ENCODE results near the gene CLCF1.
A peak's percentile ranks its signal among the peaks of the same experiment; 100 is the strongest.
"Not testable (repeated sequence)": the region's sequence is repeated elsewhere in the genome, so short reads cannot be mapped to it uniquely, and the experiment has no call there.

Gene CLCF1

DNA sequence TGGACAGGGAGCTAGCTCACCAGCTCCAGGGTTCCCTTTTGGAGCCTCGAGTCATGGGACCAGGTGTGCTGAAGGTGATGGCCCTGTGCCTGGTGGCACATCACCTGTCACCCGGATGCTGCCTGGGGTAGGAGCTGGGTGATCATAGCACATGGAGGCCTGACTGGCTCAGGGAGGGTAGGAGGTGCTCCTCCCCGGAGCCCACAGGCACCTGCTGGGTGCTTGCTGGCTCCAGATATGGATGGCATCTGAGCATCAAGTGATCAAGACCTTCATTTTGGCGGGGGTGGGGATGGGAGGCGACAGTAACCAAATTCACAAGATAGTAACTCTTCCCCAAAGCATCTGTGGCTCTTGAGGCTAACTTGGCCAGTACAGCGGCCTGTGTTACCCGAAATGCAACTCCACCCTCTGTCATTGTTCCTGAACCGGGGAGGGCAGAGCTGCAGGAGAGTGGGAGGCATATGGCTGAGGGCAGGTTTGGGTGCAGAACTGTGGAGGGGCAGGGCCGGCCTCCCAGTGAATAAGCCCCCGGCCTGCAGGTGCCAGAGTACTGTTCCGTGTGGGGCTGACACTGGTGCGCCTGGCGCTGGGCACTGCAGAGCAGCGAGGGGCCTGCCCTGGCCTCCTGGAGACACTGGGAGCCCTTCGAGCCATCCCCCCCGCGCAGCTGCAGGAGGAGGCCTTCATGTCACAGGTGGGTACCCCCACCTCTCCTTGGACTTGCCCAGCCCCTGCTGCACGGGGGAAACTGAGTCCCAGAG is 35.2 kb upstream of the CLCF1 start:
- DNase-seq: no peak

DNA sequence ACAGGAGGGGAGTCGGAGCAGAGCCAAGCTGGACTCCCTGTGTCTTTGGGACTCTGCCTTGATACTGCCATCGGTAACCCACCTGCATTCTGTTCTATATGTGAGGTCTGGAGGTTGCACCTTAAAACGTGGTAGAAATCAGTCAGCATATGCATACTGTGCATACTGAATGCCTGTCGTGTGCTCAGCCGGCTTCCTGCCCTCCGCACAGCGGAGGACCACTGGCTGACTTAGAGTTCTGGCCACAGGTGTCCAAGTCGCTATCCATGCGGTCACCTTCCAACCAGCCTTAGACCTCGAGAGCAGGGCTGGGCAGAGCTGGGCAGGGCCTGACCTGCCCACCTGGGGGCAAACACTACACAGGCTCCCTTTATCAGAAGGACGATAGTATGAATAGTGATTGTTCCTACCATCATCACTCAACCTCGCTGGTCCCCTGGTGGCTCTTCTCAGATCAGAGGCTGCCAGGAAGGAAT is 34.3 kb upstream of the CLCF1 start:
- no peak for DNase-seq

DNA sequence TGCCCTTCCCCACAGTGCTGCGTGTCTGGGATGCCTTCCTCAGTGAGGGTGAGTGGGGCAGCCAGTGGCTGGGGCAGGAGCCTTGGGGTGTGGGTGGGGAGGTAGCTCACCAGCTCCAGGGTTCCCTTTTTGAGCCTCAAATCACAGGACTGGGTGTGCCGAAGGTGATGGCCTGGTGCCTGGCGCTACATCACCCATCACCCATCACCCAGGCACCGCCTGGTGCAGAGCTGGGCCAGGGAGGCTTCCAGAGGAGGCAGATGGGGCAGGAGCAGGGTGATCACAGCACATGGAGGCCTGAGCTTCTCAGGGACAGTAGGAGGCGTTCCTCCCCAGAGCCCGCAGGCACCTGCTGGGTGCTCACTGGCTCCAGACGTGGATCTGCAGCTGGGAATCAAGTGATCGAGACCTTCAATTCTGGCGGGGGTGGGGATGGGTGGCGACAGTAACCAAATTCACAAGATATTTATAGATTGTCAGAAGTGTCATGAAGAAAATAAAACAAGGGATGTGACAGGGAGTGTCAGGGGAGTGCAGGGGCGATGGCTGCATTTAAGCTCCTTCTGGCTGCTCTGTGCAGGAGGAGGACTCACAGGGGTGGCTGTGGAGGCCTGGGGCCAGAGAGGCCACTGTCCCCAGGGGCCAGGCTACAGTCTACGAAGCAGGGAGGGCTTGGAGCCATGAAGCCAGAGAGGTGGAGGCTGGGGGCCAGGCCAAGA is 33.7 kb upstream of the CLCF1 start:
- DNase-seq: no peak

DNA sequence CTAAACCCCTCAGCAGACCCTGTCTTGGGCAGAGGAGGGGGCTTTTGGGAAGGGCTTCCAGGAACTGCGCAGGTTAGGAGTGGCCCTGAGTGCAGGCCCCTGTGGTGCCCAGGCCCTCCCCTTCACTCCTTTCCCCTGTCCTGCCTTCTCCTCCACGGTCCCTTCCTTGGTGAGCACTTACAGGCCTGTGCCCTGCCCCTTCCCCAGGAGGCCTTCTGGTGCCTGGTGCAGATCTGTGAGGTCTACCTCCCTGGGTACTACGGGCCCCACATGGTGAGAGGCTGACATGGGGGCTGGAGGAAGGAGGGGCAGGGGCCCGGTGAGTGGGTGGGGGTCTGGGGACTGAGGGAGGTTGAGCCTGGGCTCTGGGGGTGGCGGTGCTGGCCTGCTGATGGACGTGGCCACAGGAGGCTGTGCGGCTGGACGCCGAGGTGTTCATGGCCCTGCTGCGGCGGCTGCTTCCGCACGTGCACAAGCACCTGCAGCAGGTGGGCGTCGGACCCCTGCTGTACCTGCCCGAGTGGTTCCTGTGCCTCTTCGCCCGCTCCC is 33.1 kb upstream of the CLCF1 start:
- DNase-seq: no peak

DNA sequence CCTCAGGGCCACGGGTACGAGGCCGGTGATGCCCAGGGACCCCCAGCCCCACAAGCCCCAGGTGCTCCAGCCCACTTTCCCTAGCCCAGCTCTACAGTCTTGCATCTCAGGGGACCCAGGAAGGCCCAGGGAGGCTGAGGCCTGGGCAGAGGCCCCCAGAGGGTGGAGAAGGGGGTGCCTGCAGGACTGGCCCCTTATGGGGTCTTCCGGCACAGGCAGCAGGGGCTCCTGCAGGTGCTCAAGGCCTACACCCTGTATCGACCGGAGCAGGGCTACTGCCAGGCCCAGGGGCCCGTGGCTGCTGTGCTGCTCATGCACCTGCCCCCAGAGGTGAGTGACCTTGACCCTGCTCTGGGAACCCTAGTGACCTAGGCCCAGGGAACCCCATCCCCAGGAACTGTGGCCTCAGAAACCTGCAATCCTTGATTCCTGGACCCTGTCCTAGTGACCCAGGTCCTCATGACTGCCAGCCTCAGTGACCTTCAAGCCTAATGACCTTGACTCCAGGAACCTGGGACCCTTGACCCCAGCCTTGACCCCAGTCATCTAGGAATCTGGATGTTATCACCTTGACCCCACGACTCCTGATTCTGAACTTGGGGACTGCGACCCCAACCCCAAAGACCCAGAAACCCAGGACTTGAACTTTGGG is 32.4 kb upstream of the CLCF1 start:
- no peak for DNase-seq

DNA sequence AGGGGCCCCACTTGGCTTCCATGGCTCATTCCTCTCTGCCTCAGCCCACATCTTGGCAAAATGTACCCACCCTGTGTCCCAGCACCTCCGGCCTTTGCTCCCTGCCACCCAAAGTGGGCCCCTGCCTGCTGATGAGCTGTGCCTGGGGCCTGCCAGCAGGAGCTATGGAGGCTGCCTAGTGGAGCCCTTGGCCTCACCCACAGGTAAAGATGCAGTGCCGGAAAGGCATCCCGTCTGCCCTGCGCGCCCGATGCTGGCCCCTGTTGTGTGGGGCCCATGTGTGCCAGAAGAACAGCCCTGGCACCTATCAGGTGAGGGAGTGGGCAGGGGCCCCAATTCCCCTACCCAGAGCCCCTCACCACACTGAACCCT is 31.8 kb upstream of the CLCF1 start:
- no peak for DNase-seq

DNA sequence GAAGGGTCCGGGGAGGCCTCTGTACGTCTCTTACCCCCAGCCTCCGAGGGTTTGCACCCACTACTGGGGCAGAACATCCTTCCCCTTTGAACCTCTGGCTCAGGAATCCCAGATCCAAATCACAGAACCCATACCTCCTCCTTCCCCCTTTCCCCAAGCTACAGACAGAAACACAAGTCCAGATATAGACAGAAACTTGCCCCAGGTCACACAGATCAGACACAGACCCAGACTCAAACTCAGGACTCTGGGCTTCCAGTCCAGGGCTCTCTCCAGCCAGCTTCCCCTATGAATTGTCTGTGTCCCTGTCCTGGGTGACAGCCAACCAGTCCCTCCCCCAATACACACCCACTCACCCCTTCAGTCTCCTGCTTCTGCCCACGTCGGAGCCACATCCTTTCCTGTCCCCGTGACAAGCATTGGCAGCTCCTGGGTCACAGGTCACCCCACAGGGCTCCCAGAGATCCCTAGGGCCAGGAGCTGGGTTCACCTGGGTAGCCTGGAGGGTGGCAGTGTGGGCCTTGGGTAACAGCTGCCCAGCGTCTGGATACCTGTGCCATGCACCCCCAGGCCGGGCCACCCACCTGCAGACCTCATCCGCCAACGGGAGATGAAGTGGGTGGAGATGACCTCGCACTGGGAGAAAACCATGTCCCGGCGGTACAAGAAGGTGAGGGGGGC is 31.3 kb upstream of the CLCF1 start:
- DNase-seq: no peak

DNA sequence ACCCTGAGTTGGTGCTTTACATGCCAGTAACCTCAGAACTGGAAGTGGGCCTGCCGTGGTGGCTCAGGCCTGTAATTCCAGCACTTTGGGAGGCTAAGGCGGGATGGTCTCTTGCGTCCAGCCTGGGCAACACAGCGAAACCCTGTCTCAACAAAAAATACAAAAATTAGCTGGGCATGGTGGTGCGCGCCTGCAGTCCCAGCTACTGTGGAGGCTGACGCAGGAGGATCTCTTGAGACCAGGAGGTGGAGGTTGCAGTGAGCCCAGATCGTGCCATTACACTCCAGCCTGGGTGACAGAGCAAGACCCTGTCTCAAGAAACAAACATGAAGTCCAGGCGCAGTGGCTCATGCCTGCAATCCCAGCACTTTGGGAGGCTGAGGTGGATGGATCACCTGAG is 29.7 kb upstream of the CLCF1 start:
- not testable (repeated sequence) for DNase-seq

DNA sequence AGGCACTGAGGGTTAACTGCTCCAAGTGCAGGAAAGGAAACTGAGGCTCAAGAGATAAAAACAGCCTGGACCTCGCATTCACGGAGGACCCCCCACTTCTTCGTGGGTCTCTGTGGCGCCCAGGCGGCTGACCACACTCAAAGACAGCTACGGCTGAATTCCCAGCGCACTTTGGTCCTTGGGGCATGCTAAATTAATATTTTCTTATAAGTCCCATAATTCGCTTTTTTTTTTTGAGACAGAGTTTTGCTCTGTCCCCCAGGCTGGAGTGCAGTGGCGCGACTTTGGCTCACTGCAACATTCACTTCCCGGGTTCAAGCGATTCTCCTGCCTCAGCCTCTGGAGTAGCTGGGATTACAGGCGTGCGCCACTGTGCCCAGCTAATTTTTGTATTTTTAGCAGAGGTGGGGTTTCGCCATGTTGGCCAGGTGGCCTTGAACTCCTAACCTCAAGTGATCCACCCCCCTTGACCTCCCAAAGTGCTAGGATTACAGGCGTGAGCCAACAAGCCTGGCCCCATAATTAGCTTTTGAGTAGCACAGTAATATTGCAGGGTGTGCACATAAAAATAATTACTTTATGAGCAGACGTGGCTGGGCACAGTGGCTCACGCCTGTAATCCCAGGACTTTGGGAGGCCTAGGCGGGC is 28.9 kb upstream of the CLCF1 start:
- not testable (repeated sequence) for DNase-seq

DNA sequence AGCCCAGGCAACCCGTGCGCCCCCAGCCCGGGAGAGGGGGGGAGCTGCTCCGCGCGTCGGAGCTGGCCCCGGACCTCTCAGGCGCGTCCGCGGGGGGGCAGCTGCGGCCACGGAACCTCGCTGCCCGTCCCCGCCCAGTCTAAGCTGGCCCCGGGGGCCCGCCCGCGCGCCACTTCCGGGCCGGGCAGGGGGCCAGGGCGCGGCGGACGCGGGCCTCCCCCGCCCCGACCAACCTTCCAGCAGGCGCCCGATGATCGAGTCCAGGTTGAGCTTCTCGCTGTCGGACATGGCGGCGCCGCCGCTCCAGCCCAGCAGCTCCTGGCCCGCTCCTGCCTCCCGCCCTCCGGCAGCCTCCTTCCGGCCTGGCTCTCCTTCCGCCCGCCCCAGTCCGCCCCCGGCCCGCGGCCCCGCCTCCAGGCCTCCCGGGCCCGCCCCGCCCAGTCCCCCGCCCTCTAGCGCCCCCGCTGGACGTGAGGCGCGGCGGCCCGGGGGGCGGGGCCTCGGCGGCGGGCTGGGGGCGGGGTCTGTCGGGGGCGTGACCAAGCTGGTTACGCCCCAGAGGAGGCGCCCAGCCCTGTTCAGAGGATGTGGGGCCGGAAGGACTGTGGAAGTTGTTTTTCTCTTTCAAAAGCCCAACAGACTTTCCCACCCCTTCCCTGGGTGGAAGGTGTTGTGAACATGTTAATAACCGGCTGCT is 28.2 kb upstream of the CLCF1 start, which contains the start of gene PPP1CA:
PPP1CA (minus strand) TSS at position 364 of the 697 bp plus-strand sequence; CDS start at position 288, 76 bp downstream.
- DNase-seq: peak; percentile 93

DNA sequence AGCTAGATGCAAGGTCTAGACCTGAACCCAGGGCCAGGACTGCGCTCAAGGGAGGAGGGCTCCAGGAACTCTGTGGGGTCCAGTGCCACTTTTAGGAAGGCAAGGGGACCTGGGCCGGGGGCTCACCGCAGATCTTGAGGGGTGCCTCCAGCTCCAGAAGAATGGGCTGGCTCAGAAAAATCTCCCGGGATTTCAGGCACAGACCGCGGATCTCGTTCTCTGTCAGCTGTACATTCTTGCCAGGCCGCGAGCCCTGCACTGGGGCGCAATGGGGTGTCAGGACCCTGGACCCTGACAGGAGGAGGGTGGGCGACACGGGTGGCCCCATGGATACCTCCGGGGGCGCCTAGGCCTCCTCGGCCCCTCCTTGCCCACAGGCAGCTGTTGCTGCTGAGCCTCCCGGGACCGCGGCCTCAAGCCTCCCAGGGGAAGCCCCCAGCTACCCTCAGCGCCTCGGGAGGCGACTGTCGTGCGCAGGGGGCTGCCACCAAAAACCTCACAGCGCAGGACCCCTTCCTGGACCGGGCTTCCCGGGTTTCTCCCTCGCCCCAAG is 27.6 kb upstream of the CLCF1 start:
- no peak for DNase-seq

DNA sequence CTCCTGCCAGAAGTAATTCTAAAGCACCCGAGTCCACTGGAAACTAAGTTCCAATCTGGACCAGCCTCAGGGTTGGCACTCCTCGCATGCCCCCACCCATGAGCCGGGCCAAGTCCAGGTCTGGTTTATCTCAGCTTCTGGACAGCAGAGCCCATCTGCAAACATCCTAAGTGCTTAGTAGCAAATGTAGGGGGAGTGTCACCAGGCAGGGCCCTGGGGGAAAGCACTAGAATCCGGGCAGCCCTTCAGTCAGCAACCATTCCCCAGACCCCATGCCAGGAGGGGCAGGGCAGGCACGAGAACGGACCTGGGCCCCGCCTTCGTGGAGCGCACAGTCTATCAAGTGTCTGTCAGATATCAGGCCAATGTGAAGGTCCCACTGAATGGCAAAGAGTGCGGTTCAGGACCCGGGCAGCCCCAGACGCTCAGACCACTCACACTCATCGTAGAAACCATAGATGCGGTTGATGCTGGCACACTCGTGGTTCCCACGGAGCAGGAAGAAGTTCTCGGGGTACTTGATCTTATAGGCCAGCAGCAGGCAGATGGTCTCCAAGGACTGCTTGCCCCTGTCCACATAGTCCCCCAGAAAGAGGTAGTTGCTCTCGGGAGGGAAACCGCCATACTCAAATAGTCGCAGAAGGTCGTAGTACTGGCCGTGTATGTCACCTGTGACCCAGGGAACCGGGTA is 27.0 kb upstream of the CLCF1 start:
- DNase-seq: no peak

DNA sequence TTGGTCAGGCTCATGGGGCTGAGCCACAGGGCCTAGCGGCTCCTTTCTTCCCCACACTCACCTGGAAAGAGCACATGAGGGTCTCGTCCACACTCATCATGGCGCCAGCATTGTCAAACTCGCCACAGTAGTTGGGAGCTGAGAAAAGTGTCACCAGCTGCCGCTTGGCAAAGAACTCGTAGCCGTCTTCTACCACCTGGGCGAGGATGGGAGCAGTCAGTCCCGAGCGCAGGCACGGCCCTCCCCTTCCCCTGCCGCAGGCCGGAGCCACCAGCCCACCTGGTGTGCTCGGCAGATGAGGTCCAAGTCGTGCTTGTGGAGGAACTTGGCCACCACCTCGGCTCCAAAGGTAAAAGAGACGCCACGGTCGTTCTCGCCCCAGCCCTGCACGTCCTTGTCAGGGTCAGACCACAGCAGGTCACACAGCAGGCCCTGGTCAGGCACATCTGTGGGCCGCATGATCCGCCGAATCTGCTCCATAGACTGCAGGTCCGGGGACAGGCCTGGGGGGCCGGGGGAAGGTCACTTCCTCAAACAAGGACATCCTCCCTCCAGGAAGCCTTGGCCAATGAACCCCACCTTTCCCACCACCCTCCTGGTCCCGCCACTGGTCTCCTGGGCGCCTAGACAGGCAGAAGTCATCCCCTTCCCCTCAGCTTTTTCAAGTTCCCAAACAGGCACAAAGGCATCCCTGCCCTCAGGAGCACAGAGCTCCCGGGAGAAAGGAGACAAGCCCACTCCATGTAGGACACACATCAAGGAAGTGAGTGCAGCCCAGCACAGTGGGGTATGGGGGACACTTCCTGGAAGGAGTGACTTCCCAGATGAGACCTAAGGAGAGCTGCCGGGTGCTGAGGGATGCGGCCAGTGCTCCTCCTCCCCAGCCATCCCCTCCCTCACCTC is 25.5 kb upstream of the CLCF1 start:
- no peak for DNase-seq

DNA sequence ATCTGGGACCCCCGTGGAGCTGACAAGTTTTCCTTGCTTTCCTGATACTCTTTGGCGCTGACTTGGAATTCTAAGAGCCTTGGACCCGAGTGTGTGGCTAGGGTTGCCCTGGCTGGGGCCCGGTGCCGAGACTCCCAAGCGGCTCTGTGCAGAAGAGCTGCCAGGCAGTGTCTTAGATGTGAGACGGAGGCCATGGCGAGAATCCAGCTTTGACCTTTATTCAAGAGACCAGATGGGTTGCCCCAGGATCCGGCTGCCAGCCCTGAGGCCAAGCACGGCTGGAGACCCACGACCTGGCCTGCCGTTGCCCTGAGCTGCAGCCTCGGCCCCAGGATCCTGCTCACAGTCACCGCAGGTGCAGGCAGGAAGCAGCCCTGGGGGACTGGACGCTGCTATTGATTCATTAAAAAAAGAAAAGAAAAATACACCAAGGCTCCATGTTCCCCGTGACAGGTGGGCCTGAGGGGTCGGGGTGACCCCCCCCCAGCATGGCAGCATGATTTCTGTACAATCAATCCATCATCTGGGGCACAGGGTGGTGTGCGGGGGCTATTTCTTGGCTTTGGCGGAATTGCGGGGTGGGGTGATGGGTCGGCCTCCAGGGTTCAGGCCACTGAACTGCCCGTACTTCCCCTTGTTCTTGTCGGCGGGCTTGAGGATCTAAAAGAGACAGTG is 24.7 kb upstream of the CLCF1 start:
- no peak for DNase-seq

DNA sequence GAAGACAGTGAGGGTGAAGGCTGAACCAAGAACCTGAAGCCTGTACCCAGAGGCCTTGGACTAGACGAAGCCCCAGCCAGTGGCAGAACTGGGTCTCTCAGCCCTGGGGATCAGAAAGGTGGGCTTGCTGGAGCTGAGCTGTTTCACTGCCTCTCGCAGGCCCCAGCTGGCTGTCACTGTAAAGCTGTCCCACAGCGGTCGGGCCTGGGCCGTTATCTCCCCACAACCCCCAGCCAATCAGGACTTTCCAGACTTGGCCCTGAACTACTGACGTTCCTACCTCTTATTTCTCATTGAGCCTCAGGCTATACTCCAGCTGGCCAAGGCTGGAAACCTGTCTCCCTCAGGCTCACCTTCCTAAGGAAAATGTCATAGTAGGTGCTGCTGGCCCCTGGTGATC is 24.1 kb upstream of the CLCF1 start:
- no peak for DNase-seq

DNA sequence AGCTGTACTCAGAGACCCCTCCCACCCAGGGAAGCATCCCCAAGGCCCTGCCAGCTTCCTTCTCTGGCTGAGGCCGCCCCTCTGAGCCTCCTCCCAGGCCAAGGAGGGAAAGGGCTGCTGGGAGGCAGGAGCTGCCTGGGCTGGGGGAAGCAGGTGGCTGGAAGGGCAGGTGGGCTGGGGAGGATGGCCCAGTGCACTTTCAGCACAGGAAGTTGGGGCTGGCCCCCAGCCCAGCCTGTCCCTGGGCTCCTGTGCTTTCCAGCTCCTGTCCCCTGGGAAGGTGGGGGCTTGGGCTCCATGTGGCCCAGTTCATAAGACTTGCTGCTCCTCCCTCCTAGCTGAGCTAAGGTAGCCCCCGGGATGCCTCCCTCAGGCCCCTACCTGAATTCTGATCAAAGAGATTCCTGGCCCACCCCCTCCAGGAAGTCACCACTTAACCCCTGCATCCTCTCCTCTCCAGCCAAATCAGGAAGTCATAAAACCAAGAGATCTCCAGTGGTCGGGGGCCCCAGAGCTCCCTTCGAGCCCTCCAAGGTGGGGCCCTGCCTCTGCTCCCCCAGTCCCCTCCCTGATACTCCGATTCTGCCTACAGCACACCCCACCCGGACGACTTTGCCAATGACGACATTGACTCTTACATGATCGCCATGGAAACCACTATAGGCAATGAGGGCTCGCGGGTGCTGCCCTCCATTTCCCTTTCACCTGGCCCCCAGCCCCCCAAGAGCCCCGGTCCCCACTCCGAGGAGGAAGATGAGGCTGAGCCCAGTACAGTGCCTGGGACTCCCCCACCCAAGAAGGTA is 23.4 kb upstream of the CLCF1 start:
- DNase-seq: no peak

DNA sequence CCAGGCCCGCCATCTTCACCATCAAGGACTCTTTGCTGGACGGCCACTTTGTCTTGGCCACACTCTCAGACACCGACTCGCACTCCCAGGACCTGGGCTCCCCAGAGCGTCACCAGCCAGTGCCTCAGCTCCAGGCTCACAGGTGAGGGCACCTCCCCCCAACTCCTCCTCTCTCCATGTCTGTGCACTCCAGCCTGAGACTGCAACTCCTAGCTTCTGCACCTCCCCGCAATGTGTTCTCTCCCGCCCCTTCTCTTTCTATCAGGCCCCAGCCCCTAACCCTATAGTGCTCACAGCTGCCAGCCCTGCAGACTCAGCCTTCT is 22.8 kb upstream of the CLCF1 start:
- DNase-seq: no peak

DNA sequence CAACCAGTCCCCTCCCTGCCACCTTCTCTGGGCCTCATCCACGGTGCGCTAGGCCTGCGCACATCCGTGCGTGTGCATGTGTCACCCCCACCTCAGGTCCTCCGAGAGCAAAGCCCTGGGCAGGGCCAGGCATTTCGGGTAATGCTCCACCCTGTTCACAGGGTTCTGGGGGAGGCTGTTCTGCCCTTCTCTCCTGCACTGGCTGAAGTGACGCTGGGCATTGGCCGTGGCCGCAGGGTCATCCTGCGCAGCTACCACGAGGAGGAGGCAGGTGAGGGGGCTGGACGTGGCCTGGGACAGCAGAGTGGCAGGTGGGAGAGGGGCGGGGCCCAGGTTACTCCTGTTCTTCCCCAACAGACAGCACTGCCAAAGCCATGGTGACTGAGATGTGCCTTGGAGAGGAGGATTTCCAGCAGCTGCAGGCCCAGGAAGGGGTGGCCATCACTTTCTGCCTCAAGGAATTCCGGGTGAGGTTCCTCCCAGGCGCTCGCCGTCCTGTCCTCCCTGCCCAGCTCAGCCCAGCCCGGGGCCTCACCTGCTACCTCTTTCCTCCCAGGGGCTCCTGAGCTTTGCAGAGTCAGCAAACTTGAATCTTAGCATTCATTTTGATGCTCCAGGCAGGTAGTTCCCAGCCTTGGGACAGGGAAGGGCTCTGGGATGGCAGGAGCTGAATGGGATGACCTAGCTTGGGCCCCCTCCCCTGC is 22.3 kb upstream of the CLCF1 start:
- DNase-seq: no peak

All from stimulated activated CD4-positive, alpha-beta T cell treated with anti-CD3 and anti-CD28 coated beads, Interleukin-12 subunit alpha, Interleukin-12 subunit beta, amount 100 ng/mL, for 4 hours (primary cell).